ENCODE data around the gene GLDC.

GRCh38 chr9:6489099-6489498, 156.4 kb downstream of the GLDC start:
- TF ChIP-seq POLR2AphosphoS5 (IDR thresholded peaks at IDR 0.05; ENCODE audit: low read depth) (no peak), CTCF (IDR thresholded peaks at IDR 0.05; ENCODE audit: insufficient read depth, low read length) (no peak)
